ENCODE measurements around the gene HERC3.
A peak's percentile ranks its signal among the peaks of the same experiment; 100 is the strongest.

Gene HERC3

DNA sequence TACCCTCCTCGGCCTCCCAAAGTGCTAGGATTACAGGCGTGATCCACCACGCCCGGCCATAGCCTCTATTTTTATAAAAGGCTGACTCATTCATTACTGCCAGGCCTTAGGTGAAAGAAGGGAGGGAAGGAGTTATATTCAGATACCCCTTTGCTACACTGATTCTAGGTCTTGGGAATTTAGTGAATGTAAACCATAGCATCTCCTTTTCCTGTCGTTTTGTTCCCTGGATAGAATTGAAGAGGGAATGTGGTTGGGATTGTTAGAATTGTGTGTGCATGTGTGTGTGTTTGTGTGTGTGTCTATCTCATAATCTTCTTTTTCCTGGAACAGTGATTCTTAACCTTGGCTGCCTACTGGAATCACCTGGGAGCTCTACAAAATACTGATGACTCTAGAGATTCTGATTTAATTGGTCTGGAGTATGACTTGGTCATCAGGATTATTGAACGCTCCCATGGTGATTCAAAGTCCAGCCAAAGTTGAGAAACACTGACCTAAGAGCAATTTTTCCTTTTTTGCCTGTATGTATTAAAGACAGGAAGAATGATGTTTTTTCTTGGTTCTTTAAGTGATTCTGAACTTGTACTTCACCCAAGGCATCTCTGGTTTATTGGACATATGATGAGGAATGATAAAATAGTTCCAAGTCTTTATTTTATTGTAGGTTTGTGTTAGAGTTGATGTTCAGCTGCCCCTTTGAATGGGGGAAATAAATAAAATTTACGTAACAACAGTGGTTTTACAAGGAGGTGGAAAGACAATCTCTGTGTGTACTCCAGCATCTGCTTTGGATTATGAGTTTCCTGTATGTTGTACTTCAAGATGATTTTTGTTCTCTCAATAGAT lies 68.4 kb downstream of the HERC3 start:
- DNase-seq: no peak

DNA sequence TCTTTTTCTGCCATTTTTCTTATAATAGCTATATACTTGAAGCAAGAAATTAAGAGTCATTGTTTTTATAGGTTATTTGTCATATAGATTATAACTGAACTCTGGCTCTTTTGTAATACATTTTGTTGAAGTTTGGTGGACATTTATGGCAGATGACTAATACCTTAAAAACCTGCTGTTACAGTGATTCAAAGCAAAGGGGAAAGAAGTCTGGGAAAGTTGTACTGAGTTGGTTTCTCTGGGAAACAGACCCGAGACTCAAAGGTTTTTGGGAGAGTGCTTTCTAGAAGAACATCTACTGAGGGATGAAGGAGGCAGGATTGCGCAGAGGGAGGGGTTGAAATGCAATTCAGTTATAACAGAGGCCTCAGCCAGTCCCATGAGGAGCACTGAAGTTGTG lies 69.5 kb downstream of the HERC3 start:
- DNase-seq: no peak

DNA sequence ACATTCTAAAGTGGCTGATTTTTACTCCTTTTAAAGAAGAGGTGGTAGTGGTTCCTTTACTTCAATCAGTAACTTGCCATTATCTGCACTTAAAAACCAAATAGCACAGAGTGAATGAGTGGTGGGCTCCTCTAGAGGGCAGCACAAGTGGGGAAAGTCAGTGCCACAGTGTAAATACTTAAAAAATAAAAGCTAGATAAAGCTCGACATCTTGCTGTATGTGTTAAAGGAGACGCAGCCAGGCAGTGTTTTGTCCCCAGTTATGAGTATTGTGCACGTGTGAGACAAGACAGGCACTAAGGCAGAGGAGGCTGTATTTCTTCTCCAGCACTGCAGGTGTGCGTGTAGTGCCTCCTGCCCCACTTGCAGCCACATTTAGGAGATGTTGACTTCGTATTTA lies 80.7 kb downstream of the HERC3 start:
- peak; percentile 45 for DNase-seq

DNA sequence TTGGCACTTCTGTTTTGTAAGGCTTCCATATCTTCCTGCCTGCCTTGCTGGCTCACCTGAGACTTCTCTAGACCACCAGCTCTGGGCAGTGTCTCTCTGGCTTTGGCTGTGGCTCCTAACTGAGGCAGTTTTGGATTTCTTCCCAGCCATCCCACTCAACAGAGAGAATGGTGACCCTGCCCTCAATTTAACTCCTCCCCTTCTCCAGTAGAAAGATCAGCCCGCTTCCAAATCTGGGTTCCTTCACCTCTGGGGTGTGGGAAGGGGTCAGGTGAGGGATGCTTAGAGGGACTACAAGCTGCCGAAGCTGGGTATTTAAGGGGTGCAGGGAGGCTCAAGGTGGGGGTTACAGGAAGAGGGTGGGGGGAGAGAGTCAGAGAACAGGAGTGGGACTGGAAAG lies 81.6 kb downstream of the HERC3 start:
- no peak for DNase-seq

DNA sequence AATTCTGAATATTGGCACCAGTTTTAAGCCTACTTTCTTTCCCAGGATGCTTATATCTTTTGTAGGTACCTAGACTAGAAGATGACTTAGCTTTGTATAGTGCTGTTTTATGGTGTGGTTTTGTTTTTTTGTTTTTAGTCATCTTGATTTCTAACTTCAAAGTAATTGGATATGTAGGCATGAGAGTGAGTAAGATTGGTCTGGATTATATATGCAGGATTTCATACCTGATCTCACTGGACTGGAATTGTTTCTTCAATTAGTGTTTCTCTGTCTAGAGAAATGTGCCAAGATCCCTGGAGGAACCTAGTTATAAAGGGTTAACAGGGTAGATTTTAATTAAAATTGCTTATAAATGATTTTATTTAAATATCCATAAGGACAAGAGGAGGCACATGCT lies 82.3 kb downstream of the HERC3 start:
- peak; percentile 17 for DNase-seq

DNA sequence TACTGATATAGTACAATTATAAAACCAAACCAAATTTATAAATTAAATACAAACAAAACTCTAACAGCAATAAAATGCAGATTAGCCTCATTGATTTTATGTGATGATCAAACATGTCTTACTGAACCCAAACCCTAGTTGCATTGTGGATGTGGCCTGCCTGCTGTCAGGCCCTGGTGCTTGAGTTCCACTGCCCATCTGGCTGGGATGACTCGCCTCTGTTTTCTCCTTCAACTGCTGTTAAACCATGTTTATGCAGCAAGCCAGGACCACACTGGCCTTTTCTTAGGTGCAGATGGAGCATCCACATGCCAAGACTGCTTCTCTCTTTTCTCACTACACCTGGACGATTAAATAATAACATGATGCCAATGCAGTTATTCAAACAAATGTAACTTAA lies 82.7 kb downstream of the HERC3 start:
- DNase-seq: no peak

DNA sequence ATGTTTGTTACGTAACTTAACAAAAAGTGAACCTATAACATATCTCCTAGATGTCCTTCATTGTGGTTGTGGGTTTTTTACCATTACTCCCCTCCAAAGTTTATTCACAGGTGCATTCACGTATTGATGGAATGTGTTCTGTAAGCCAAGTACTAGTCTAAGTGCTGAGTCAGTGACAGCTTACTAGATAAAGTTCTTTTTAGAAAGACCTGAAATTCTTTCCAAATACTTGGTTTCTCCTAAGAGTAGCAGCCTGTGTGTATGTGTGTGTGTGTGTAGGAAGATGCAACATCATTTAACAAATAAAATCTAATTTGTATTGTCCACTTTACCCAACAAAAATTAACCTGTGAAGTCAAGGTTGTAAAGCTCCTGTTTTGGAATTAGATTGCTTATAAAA lies 83.3 kb downstream of the HERC3 start:
- DNase-seq: no peak

DNA sequence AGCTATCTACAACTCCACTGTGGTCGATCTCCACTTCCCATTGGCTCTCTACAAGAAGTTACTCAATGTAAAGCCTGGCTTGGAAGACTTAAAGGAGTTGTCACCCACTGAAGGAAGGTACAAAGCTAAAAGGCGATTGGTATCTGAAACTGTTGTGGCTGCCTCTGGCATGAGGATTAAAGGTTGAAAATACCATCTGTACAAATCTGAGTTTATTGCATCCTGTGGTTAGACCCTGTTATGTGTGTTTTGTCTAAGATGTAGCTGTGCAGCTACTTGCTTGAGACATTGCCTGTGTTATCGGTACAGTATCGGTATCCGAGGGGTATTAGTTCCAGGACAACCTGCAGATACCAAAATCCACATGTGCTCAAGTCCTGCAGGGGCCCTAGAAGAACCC lies 88.9 kb downstream of the HERC3 start:
- DNase-seq: no peak

DNA sequence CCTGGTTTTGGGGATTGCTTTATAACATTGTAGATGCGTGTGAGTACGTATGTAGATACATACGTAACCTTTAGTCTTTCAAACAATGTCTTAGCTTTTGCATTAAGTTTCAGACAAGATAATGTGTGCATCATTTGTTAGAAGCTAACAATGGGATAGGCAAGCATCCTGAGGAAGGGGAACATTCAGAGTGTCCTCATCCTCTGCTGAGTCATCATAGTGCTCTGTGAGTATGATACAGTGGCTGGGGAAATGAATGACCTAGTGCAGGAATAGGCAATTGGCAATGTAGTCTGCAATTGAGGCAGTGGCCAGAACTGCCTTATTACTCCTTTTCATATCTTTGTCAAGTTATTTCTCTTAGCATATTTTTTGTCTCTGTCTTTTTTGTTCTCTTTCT lies 98.1 kb downstream of the HERC3 start:
- no peak for DNase-seq

DNA sequence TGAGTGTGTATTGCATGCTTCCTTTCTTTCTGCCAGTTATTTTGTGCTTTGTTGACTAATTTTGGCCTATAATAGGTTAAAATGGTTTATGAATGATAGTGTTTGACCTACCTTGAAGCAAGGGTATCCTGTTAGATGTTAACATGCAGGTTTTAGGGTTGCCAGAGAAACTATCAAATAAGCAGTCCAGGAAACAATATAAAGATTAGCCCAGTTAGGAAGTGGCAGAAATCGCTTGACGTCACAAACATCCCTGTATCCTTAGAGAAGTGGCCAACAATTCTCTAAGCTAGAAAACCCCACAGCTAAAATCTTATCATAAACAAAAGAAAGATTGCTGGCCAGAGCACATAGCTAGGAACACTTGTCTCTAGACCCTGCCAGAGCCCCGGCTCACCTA lies 101.5 kb downstream of the HERC3 start:
- no peak for DNase-seq

DNA sequence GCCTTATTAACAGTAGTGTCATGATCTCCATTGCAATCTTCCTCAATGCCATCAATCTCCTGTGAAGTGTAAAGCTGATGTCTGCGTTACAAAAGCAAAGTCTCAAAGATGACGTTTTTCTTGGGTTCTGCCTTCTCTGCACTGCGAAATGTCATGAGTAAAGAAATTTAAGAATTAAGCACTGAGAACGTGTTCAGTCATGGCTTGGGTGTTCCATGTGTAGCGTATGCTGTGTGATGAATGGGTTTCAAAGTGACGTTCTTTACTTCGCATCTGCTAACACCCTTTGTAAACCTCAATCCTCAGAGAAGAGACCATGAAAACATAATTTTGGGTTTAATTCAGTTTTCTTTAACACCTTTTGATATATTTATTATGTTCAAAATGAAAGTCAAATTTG lies 104.3 kb downstream of the HERC3 start:
- DNase-seq: no peak

DNA sequence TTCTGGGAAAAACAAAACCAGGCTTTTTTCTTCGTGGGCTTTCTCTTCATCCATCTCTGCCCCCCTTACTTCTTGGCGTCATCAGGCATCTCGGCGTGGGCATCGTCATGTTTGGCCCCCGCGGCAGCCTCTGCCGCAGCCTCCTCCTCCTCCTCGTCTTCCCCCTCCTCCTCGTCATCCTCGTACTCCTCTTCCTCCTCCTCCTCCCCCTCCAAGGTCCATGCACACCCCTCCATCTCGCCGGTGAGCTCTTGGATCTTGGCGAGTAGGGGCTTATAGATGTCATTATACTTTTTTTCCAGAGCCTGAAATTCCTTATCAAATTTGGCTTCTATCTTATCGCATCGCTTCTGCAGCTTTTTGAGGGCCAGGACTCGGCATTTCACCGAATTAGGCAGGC lies 104.9 kb downstream of the HERC3 start:
- peak; percentile 31 for DNase-seq

DNA sequence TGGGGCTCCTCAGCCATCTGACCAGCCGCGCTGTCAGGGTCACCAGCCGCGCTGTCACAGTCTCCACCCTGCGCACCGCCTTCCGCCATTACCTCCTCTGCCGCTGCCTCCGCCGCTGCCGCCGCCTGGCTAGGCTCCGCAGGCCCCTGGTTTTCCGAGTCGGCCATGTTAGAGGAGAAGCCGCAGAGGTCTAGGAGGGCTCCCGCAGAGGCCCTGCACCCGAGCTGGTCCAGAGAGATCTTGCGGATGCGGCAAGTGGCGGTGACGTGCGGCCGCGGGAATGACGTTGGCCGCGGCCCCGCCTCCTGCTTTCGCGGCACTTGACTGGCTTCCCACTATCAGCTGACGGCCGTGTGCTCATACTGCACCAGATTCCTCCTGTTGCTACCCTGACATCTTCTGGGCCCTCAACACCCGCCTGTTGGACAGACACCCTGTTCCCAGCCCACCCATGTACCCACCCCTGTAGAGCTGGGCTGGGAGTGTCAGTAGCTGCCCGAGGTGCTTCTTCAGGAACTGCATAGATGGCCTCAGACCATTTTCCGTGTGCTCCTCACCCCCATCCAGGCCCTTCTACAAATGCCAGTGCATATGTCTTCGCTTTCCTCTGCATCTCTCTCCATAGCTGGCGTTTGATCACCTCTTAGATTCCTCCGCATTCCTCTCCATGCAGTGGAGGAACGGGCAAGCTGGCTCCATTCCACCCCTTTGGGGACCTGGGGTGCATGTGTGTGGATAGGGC lies 105.5 kb downstream of the HERC3 start, which contains the start of gene NAP1L5:
Gene NAP1L5 (minus strand): TSS at position 242 of the 742 bp plus-strand sequence. CDS start 75 bp downstream, at position 167.
- DNase-seq: peak; percentile 71

DNA sequence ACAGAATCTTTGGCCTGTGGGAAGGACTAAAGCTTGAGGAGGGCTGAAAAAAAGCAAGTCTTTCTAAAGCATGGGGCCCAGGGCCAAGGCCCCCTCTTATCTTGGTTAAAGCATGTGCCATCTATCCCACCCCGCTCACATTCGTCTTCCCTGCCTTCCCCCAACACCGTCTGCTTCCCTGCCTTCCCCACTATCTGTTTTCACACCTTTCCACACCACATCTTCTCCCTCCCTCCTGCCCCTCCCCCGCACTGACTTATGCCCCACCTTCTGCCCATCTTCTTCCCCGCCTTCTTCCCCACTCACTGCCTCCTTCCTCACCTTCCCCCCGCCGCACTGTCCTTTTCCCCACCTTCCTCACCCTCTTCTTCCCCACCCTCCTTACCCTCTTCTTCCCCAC lies 106.2 kb downstream of the HERC3 start:
- DNase-seq: no peak

DNA sequence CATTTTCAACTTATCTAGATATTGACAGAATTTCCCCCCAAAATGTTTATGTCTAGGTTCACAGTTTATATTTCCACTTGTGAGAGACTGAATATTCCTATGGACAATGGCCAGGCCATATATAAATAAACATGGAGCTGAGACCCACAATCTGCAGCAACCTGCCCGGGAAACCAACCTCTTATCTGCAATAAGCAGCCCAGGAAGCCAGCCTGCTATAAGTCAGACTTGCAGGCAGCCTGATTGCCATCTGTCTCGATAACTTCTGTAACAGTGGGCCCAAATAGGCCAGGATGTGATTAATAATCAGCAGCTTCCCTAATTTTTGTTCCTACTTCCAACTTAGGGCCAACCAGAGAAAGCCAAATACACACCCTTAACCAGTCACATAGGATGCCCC lies 110.5 kb downstream of the HERC3 start:
- no peak for DNase-seq

DNA sequence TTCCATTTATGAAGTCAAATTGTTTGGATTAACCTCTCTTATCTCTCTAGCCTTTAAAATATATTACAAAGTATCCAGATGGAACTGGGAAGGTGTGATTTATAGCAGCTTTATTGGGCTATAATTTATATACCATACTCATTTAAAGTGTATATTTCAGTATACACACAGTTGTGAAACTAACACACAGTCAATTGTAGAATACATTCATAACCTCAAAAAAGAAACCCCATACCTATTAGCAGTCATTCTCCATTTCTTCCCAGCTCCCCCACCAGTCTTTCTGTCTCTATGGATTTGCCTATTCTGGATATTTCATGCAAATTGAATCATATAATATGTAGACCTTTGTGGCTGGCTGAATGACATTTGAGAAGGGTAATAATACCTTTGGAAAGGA lies 112.9 kb downstream of the HERC3 start:
- peak; percentile 7 for DNase-seq

DNA sequence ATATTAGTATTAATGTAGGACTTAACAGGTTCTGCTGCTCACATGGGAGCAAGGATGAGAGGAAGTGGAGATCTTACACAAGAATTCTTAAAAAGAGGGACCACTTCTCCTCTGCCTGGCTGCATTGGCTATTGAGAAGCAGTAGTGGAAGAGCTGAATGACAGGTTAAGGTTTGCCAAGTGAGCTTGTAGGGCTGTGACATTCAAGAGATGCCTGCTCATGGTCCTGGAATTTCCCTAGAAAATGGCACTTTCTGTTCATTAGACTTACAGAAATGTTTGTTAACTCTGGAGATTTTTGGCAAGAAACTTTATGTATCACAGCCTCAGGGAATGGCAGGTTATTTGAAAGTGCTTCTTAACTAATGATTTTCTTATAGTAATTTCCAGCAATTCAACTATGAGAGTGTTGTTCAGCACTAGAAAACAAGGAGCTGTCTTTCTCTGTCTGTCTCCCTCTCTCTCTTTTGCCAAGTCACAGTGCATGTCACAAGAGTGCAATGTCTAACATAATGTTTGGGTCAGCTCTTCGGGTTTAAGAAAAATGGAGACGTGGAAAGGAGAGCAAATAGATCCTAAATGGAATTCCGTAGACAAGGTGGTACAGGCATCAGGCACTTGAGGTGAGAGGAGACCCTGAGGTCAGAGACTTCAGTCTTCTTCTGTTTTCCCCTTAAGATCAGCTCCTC lies 113.7 kb downstream of the HERC3 start:
- no peak for DNase-seq

DNA sequence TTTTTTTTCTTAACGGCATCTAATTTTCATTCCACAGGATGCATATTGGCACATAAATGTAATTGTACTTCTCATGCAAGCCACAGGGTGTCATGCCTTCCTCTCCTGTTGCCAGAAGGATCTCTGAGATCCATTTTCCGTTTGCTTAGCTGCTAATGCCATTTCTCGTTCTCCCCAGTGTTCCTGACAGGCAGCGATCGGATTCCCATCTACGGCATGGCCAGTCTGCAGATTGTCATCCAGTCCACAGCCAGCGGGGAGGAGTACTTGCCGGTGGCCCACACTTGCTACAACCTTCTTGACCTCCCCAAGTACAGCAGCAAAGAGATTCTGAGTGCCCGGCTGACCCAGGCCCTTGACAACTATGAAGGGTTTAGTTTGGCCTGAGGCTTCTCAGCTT lies 114.3 kb downstream of the HERC3 start:
- DNase-seq: no peak

DNA sequence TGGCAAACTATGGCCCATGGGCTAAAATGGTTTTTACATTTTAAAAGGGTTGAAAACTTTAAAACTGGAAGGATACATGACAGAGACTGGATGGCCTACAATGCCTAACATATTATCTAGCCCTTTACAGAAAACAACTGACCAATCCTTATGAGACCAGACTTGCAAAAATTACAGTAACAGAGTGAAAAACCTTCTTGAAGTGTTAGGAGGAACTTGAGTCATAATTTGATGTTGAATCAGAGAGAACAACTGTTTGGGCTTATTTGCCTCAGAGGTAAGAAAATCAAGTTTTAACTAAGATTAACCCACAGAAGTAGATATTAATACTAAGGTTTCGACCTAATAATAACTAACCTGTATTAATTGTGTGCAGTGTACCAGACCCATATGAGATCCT lies 117.7 kb downstream of the HERC3 start:
- peak; percentile 28 for DNase-seq

DNA sequence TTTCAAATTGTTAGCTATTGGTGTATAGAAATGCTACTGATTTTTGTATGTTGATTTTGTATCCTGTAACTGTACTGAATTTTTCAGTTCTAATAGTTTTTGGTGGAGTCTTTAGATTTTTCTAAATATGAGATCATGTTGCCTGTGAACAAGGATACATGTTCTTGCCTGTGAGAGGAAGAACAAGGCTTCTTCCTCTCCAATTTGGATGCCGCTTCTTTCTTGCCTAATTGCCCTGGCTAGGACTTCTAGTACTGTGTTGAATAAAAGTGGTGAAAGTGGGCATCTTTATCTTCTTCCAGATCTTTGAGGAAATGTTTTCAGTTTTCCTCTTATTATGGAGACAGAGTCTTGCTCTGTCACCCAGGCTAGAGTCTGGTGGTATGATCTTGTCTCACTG lies 121.5 kb downstream of the HERC3 start:
- DNase-seq: no peak

DNA sequence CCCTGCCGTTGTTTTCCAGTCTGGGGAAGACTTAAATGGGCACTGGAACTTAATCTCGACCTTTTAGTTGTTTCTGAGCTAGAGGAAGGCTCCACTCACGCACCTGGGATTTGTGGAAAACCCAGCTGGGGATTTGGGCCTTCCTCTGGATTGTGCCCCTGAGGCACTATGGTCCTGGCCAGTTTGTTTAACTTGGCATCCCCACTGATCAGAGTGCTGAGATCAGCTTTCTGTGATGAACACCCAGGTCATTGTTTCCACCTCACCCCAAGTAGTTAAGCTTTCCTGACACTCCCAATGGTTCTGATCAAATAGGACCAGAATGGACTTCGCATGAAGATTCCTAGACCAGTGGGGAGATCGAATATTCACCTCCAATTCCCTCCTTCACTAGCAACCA lies 125.8 kb downstream of the HERC3 start:
- no peak for DNase-seq

DNA sequence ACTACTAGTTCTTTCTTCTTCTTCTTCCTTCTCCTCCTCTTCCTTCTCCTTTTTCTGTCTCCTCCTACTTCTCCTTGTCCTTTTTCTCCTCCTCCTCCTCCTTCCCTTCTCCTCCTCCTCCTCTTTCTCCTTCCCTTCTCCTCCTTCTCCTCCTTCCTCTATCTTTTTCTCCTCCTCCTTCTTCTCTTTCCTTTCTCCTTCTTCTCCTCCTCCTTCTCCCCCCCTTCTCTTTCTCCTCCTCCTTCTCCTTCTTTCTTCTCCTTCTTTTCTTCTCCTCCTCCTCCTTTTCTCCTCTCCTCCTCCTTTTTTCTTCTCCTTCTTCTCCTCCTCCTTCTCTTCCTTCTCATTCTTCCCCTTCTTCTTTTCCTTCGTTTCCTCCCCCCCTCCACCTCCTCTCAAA lies 127.1 kb downstream of the HERC3 start:
- DNase-seq: no peak
